Kasumi-1 (cell line): ENCODE data around the gene LTBP4.
"Not testable (repeated sequence)": the region's sequence is repeated elsewhere in the genome, so short reads cannot be mapped to it uniquely, and the experiment has no call there.

Experiments
- DNase-seq, 2 experiments: peaks; one replicate each; lab custom pipeline; 2025; lab: John Stamatoyannopoulos, UW

Gene LTBP4

DNA sequence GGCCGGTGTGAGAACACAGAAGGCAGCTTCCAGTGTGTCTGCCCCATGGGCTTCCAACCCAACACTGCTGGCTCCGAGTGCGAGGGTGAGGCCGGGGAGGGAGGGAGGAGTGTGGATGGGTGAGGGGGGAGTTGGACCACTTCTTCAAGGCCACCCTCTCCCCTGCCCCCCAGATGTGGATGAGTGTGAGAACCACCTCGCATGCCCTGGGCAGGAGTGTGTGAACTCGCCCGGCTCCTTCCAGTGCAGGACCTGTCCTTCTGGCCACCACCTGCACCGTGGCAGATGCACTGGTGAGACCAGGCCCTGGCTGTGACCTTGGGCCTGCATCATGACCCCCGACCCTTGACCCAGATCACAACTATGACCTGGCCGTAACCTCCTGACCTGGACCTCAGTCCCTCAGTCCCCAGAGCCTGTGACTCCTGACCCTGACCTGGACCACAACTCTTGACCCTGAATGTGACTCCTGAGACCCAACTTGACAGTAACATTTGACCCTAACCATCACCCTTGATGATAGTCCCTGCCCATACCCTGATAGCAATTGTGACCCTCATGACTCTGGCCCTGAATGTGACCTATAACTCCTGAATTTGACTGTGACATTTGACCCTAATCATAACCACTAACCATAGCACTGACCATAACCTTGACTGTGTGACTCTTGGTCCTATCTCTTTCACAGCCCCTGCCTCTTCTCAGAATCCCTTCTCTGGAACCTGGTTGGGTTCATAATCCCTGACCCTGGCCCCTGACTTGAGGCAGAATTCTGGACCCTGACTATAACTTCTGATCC, 10.9 kb downstream of the LTBP4 start:
- DNase-seq = no peak

GRCh38 chr19:40612831-40613689, 11.9 kb downstream of the LTBP4 start:
- peak; percentile 33 to 44 for DNase-seq

DNA sequence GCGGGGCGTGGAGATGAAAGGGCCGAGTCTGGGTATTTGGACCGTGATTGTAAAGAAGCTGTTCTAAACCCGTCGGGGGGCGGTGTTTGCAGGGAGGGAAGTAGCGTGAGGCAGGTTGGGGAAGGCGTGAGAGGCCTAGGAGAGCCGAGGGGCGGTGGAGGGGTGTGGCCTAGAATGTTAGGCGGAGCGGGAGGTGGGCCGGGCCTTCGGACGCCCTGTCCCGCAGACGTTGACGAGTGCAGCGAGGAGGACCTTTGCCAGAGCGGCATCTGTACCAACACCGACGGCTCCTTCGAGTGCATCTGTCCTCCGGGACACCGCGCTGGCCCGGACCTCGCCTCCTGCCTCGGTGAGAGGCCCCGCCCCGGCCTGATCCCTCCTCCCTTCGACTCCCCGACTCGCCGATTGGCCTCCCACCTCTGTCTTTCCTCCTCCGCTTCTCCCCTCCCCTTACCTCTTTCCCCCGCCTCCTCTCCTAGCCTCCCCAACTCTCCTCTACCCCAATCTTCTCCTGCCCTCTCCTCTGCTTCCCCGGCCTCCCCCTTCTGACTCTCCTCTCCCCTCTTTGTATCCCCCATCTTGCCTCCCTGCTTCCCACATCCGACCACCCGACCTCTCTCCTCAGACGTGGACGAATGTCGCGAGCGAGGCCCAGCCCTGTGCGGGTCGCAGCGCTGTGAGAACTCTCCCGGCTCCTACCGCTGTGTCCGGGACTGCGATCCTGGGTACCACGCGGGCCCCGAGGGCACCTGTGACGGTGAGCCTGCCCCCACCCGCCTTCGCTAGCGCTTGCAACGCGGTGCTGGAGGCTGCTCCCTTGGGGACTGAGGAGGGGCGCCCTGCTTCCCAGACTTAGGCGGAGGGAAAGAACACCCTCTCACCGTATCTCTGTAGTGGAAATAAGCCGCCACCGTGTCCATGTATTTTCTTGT, 12.8 kb downstream of the LTBP4 start:
- DNase-seq = peak; percentile 64 to 69

DNA sequence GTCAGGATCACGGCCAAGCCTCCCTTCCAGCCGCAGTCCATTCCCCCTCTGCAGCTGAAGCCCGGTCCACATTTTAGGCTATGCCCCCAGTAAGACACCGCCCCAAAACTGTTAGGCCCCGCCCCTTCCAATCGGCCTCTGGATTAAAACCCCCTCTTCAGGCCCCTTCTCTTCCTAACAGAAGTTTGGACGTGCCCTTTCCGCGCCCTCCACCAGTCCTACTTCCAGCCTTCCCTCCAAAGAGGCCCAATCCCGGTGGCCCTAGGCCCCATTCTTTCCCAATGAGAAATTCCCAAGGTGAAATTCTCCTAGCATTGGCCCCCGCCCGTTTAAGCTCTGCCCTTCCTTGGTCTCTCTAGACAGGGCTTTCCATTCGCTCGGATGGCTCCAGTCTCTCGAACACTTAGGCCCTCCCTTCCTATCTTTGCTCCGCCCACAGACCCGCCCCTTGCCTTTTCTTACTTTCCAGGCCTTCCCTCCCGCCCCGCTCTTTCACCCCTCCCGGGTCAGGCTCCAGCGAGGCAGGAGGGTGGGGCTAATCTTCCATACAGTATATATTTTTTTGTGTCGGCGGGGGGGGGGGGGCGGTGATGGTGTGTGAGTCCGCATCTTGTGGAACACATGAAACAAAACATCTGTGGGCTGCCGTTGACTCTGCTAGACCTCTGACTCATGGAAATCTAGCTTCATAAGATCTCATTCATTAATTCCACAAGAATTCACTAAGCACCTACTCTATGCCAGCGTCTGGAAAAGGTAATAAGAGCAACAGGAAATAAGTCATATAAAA, 13.6 kb downstream of the LTBP4 start:
- no peak for DNase-seq

DNA sequence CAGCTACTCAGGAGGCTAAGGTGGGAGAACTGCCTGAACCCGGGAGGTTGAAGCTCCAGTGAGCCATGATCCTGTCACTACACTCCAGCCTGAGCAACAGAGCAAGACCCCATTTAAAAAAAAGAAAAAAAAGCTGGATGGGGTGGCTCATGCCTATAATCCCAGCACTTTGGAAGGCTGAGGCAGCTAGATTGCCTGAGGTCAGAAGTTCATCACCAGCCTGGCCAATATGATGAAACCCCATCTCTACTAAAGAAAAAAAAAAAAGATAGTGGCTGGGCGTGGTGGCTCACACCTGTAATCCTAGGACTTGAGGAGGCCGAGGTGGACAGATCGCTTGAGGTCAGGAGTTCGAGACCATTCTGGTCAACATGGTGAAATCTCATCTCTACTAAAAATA, 15.0 kb downstream of the LTBP4 start:
- no peak for DNase-seq

- DNase-seq = no peak
Observed at GRCh38 chr19:40616941-40617340, 15.8 kb downstream of the LTBP4 start.

DNA sequence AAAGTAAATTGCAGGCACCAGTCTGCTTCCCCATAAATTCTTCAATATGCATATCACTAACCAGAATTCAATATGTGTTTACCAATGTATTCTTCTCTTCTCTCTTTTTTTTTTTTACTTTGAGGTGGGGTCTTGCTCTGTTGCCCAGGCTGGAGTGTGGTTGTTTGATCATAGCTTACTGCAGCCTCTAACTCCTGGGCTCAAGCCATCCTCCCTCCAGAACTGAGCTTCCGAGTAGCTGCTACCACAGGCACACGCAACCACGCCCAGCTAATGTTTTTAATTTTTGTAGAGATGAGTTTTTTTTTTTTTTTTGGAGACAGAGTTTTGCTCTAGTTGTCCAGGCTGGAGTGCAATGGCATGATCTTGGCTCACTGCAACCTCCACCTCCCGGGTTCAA, 16.8 kb downstream of the LTBP4 start:
- DNase-seq = no peak

DNA sequence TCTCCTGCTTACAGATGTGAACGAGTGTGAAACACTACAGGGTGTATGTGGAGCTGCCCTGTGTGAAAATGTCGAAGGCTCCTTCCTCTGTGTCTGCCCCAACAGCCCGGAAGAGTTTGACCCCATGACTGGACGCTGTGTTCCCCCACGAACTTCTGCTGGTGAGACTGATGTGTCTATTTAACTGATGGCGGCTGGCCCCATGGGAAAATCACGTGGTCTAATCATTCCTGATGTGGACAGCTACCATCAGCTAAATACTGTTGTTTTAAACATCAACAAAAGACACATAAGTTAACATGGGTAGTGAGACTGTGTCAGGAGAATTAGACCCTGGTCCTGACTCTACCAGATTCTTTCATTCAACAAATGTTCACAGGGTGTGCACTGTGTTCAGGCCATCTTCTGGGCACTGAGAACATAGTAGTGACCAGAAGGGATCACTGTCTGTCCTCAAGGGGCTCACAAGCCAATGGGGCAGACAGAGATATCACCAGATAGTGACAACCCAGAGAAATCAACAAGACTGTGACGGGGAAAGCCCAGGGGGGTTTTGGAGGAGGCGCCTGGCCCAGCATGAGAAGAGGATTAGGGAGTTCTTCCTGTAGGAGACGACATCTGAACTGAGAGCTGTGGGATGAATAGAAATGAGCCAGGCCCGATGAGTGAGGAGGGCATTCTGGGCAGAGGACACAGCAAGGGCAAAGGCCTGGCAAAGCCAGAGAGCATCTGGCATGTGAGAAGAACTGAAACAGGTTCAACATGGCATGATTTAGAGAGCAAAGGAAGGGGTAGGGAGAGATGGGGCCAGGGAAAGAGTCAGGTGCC, 18.4 kb downstream of the LTBP4 start:
- DNase-seq = no peak

DNA sequence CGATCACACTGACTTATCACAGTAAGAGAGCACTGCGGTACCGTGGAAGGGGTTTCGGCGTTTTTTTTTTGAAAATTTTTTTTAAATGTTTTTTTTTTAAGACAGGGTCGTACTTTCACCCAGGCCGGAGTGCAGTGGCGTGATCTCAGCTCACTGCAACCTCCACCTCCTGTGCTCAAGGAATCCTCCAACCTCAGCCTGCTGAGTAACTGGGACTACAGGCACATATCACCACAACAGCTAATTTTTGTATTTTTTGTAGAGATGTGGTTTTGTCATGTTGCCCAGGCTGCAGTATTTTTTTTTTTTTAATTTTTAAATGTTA, 19.0 kb downstream of the LTBP4 start:
- no peak for DNase-seq

DNA sequence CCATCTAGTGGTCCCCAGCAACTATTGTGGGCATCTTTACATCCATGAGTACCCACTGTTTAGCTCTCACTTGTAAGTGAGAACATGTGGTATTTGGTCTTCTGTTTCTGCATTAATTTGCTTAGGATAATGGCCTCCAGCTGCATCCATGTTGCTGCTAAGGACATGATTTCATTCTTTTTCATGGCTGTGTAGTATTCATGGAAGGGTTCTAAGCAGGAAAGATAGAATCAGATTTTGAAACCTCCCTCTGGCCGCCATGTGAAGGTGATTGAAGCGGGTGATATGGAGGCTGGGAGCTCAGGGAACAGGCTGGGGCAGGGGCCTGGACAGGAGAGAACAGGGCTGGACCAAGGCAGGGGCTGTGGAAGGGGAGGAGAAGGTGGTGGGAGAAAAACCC, 20.1 kb downstream of the LTBP4 start:
- no peak for DNase-seq

DNA sequence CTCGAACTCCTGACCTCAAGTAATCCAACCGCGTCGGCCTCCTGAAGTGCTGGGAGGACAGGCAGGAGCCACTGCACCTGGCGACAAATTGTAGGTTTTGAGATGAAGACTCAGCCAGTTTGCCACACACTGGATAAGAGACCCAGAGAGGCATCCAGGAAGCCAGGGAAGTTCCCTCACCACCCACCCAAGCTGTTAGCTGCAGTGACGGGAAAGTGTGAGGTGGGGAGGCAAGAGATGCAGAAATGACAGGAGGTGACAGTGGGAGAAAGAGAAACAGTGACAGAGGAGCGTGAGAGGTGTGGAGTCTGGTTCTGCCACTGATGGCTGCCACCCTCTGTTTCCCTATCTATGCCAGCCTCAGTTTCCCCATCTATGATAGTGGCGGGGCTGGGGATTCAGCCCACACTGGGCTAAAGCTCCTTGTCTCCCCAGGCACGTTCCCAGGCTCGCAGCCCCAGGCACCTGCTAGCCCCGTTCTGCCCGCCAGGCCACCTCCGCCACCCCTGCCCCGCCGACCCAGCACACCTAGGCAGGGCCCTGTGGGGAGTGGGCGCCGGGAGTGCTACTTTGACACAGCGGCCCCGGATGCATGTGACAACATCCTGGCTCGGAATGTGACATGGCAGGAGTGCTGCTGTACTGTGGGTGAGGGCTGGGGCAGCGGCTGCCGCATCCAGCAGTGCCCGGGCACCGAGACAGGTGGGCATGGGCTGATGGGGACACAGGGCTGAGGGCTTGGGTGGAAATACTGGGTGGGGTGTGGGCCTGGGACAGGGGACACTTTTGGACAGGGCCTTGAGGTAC, 21.0 kb downstream of the LTBP4 start:
- no peak for DNase-seq

GRCh38 chr19:40622773-40623075, 21.6 kb downstream of the LTBP4 start:
- DNase-seq = no peak

DNA sequence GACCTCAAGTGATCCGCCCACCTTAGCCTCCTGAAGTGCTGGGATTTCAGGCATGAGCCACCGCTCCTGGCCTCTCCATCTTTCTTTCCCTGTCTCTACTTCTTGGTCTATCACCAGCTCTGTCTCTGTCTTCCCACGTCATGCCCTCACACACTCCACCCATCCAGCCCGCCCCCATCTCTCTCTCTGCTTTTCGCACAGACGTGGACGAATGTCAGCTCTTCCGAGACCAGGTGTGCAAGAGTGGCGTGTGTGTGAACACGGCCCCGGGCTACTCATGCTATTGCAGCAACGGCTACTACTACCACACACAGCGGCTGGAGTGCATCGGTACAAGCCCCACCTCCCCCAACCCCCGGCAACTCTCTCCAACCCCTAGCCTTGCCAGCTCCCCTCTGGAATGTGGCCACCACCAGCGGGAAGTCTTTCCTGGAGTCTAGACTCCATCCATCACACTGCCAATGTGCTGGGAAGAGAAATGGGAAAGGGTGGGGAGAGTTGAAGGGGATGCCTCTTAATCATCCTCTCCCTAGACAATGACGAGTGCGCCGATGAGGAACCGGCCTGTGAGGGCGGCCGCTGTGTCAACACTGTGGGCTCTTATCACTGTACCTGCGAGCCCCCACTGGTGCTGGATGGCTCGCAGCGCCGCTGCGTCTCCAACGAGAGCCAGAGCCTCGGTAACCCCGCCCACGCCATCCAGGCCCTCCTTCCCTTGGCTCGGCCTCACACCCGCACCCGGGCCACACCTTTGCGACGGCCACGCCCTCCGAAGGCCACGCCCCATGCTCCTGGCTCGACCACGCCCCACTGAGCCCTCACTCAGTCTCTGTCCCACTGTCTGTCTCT, 22.5 kb downstream of the LTBP4 start:
- DNase-seq = no peak

DNA sequence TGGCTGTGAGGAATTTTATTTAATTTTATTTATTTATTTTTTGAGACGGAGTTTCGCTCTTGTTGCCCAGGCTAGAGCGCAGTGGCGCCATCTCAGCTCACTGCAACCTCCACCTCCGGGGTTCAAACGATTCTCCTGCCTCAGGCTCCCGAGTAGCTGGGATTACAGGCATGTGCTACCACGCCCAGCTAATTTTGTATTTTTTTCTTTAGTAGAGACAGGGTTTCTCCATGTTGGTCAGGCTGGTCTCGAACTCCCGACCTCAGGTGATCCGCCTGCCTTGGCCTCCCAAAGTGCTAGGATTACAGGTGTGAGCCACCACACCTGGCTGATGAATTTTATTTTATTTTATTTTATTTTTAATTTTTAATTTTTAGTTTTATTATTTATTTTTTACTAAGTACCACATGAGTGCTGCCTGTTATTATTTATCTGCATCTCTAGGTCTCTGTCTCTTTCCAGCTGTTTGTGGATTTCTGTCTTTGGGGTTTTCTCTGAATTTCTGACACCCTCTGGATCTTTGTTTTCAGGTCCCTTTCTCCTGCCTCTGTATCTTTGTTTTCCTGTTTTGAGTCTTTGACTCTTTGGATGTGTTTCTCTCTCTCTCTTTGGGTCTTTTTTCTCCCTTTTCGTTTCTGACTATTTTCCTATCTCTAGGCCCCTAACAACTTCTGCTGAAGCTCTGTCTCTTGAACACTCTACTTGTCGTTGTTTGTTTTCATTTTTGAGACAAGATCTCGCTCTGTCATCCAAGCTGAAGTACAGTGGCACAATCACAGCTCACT, 23.4 kb downstream of the LTBP4 start:
- not testable (repeated sequence) for DNase-seq

GRCh38 chr19:40625406-40626120, 24.4 kb downstream of the LTBP4 start:
- no peak for DNase-seq

GRCh38 chr19:40626918-40627317, 25.7 kb downstream of the LTBP4 start:
- DNase-seq = no peak

GRCh38 chr19:40627486-40628279, 26.5 kb downstream of the LTBP4 start:
- DNase-seq = no peak
